Panc1 (cell line): ENCODE data around the gene TEAD4. TPM values are rescaled to one million over a fixed set of nuclear protein-coding genes. Genes with fewer than 3 reads are reported as not detected.

Experiments
- ATAC-seq: fragments of 200-7000 bp; cut with Tn5 transposase; 2 replicates; pipeline ENCODE4 v1.9.1; 2020; ENCODE audit warnings: mild to moderate bottlenecking, moderate library complexity
- BruUV-seq: library from RNA; stranded (reverse); fragments of 400-500 nt; replicated peaks from 2 replicates; lab custom pipeline; 2021; lab: Mats Ljungman, UMichigan
- CTCF ChIA-PET: fragments of 300-600 bp; sonication (Branson Sonifier 250); formaldehyde crosslinking; loops from one replicate; lab custom pipeline; 2022; ENCODE audit warnings: antibody characterized with exemption; lab: Charles Lee
- POLR2A ChIA-PET: fragments of 300-600 bp; sonication (Branson Sonifier 250); formaldehyde crosslinking; loops from one replicate; lab custom pipeline; 2022; ENCODE audit warnings: antibody characterized with exemption; lab: Charles Lee
- DNase-seq: peaks from one replicate; pipeline ENCODE4 v3.0.0-alpha.2; 2010; ENCODE audit warnings: low read depth, low spot score
- H3K27ac ChIP-seq: 2 replicates; pipeline ENCODE4 v1.5.1; 2011; ENCODE audit warnings: mild to moderate bottlenecking, low read length, inconsistent platforms
- H3K27me3 ChIP-seq: fragments of 200-500 bp; sonication (Bioruptor generic); 2 replicates; pipeline ENCODE4 v1.6.0; 2014; ENCODE audit warnings: low read length, inconsistent platforms; ENCODE audit not compliant: control insufficient read depth, insufficient read depth
- H3K36me3 ChIP-seq: fragments of 200-500 bp; sonication (Bioruptor generic); 2 replicates; pipeline ENCODE4 v1.5.1; 2014; ENCODE audit warnings: inconsistent platforms, mild to moderate bottlenecking, low read length, moderate library complexity; ENCODE audit not compliant: control insufficient read depth, insufficient read depth
- H3K4me1 ChIP-seq: 2 replicates; pipeline ENCODE4 v1.5.1; 2011; ENCODE audit warnings: inconsistent platforms, mild to moderate bottlenecking, low read length, moderate library complexity; ENCODE audit not compliant: control insufficient read depth, insufficient read depth
- H3K4me3 ChIP-seq, 2 experiments: 2 replicates each; pipeline ENCODE4 v1.5.1; 2011 to 2012; ENCODE audit warnings: low read depth in 2 of 2, low read length in 2 of 2, mild to moderate bottlenecking in 2 of 2, inconsistent platforms in 1 of 2, moderate library complexity in 1 of 2
- H3K9me3 ChIP-seq: fragments of 200-500 bp; sonication (Bioruptor generic); 2 replicates; pipeline ENCODE4 v1.5.1; 2014; ENCODE audit warnings: low read depth, mild to moderate bottlenecking, inconsistent platforms, low read length, moderate library complexity; ENCODE audit not compliant: control insufficient read depth, insufficient read depth
- CTCF ChIP-seq: fragments of 450-650 bp; IDR thresholded peaks from 2 replicates; pipeline ENCODE4 v1.5.1; 2017; ENCODE audit warnings: mild to moderate bottlenecking
- POLR2AphosphoS5 ChIP-seq: IDR thresholded peaks from 2 replicates; pipeline ENCODE4 v1.6.1; 2012; ENCODE audit warnings: mild to moderate bottlenecking, low read depth, low read length, moderate library complexity
- SIN3A ChIP-seq: IDR thresholded peaks from 2 replicates; pipeline ENCODE4 v1.6.1; 2012; ENCODE audit warnings: low read depth, mild to moderate bottlenecking, low read length, moderate library complexity, borderline replicate concordance; ENCODE audit not compliant: insufficient read depth
- TCF7L2 ChIP-seq: IDR thresholded peaks from 2 replicates; pipeline ENCODE4 v1.6.1; 2011; ENCODE audit warnings: mild to moderate bottlenecking, low read depth, low read length, inconsistent platforms
- in situ Hi-C: cut with HindIII; loops from 2 replicates; pipeline ENCODE4 v1.10.0; 2016; ENCODE audit warnings: low sequenced_read_pairs, low pct_unique_long_range_greater_than_20kb
- intact Hi-C: fragments of 100-400 bp; cut with micrococcal nuclease; formaldehyde crosslinking; loops from one replicate; pipeline ENCODE4 v1.10.0; 2022; ENCODE audit not compliant: unreplicated experiment
- total RNA-seq: library from RNA; stranded (reverse); gene quantifications from one replicate; pipeline ENCODE4 v1.2.1, GENCODE V29; 2021; ENCODE audit not compliant: unreplicated experiment
- TF ChIP-seq, protein P1 (sequence below), 2 experiments: IDR thresholded peaks; 2 replicates each; pipeline ENCODE4 v1.6.1; 2011 to 2012; ENCODE audit warnings: low read depth in 2 of 2, control low read depth in 1 of 2, low read length in 1 of 2, mild to moderate bottlenecking in 1 of 2, moderate library complexity in 1 of 2; ENCODE audit not compliant: insufficient read depth in 1 of 2

TEAD4 gene
- total RNA-seq, 1 experiment from 2014 or later, result 47.6 TPM

DNA sequence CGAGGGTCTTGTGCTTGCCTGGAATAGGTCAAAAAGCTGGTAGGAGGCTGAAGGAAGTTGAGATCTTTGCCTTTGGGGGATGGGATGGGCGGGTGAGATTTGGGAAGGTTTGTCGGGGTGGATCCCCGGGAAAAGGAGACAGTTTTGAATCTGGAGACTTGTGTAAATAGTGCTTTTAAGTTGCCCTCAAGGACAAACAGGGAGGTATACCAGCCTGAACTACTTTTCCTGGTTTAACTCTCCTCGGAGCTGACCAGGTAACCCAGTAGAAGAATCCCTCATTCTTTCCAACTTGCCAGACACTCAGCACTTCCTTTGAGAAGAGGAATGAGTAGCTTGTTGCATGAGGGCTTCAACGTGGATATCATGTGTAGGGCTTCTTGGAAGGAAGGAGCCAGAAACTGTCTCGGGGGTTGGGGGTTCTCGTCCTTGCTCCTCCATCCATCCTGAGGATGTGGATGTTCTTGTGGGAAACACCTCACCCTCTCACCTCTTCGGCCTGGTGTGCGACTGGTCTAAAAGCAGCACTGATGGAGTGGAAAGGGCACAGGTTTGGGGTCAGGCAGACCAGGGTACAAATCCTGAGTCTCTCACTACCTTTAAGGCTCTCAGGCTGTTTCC is 1.9 kb downstream of the TEAD4 start:
- DNase-seq (no peak), ATAC-seq (no peak)
- TF ChIP-seq POLR2AphosphoS5 (no peak), SIN3A (no peak), TCF7L2 (no peak), CTCF (no peak)
- TF ChIP-seq, protein P1, sequence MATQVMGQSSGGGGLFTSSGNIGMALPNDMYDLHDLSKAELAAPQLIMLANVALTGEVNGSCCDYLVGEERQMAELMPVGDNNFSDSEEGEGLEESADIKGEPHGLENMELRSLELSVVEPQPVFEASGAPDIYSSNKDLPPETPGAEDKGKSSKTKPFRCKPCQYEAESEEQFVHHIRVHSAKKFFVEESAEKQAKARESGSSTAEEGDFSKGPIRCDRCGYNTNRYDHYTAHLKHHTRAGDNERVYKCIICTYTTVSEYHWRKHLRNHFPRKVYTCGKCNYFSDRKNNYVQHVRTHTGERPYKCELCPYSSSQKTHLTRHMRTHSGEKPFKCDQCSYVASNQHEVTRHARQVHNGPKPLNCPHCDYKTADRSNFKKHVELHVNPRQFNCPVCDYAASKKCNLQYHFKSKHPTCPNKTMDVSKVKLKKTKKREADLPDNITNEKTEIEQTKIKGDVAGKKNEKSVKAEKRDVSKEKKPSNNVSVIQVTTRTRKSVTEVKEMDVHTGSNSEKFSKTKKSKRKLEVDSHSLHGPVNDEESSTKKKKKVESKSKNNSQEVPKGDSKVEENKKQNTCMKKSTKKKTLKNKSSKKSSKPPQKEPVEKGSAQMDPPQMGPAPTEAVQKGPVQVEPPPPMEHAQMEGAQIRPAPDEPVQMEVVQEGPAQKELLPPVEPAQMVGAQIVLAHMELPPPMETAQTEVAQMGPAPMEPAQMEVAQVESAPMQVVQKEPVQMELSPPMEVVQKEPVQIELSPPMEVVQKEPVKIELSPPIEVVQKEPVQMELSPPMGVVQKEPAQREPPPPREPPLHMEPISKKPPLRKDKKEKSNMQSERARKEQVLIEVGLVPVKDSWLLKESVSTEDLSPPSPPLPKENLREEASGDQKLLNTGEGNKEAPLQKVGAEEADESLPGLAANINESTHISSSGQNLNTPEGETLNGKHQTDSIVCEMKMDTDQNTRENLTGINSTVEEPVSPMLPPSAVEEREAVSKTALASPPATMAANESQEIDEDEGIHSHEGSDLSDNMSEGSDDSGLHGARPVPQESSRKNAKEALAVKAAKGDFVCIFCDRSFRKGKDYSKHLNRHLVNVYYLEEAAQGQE (IDR thresholded peaks at IDR 0.05; ENCODE audit: insufficient read depth in 1 of 2, low read depth in 2 of 2, low read length in 1 of 2), result no peak
- TSS peak; percentile 85 for BruUV-seq
- in situ Hi-C loops, result no loop called here
- ChIA-PET POLR2A (no interaction called here), CTCF (interaction anchor here (0.6 kb wide), 1 partner anchor 75 kb away, joined by 3 read pairs; no protein-coding TSS in a partner anchor)
- no peaks in the 10 kb centered on the region for H3K27me3 ChIP-seq
- peaks cover 22% of the 10 kb centered on the region for H3K4me1 ChIP-seq
- H3K27ac ChIP-seq, result peak overlapping the region; percentile 72
- no peaks in the 10 kb centered on the region for H3K36me3 ChIP-seq
- H3K9me3 ChIP-seq, result no peaks in the 10 kb centered on the region
- H3K4me3 ChIP-seq, result peak overlapping the region; percentile 67 to 73
- intact Hi-C loops, result no loop called here

GRCh38 chr12:2961705-2962104 is 2.5 kb downstream of the TEAD4 start:
- TF ChIP-seq, protein P1 (IDR thresholded peaks at IDR 0.05; ENCODE audit: insufficient read depth in 1 of 2, low read depth in 2 of 2, low read length in 1 of 2), result no peak
- TF ChIP-seq TCF7L2 (no peak), POLR2AphosphoS5 (no peak), SIN3A (no peak), CTCF (no peak)
- Histone ChIP-seq H3K36me3 (no peaks in the 10 kb centered on the region), H3K9me3 (no peaks in the 10 kb centered on the region), H3K27me3 (no peaks in the 10 kb centered on the region), H3K4me1 (peaks cover 22% of the 10 kb centered on the region), H3K27ac (peak overlapping the region; percentile 72; the same call in 1 of the 2 replicates), H3K4me3 (peak overlapping the region; percentile 67 to 73)
- intact Hi-C loops, result no loop called here
- POLR2A ChIA-PET, result no interaction called here
- no peak for ATAC-seq
- no TSS peak for BruUV-seq
- CTCF ChIA-PET, result no interaction called here
- no peak for DNase-seq
- in situ Hi-C loops, result no loop called here
